Muscle of back (tissue), 11 donors: ENCODE results near the gene EIF4E1B. TPM values are rescaled to one million over a fixed set of nuclear protein-coding genes. Genes with fewer than 3 reads are reported as not detected.

Experiments used
- DNase-seq, 3 donors: peaks; one replicate each; pipeline versions ENCODE4 v3.0.0 to v3.0.0-alpha.2; 2013
- polyA plus RNA-seq, 10 donors: library from polyadenylated mRNA; unstranded; fragments of 120-200 nt; gene quantifications; one replicate each; pipeline ENCODE4 v1.2.1, GENCODE V29; 2013; ENCODE audit not compliant: insufficient read length in 10 of 10

The EIF4E1B gene
- polyA plus RNA-seq, 10 donors, result 0.05 to 0.17 TPM; not detected in 8

- no peak for DNase-seq
These were observed 60.4 kb downstream of the EIF4E1B start for GRCh38 chr5:176690911-176691310.

- DNase-seq, result no peak
These were observed 61.0 kb downstream of the EIF4E1B start for GRCh38 chr5:176691524-176691923.

DNA sequence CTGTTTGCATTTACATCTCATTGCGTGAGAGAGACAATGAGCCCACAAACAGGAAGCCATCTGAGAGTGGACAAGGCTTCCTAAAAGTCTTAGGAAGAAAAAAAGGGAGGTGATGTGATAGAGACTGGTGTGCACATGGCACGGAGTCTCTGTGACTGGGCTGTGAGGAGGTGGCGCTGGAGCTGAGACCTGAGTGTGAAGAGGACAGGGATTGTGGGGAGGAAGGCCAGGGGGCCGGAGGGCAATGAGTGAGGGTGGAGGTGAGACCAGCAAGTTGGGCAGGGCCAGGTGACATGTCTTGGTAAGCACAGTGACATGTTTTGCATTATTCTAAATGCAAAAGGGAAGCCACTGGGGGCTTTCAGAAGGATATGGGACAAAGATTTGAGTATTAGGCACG, 61.9 kb downstream of the EIF4E1B start:
- DNase-seq, result no peak

DNA sequence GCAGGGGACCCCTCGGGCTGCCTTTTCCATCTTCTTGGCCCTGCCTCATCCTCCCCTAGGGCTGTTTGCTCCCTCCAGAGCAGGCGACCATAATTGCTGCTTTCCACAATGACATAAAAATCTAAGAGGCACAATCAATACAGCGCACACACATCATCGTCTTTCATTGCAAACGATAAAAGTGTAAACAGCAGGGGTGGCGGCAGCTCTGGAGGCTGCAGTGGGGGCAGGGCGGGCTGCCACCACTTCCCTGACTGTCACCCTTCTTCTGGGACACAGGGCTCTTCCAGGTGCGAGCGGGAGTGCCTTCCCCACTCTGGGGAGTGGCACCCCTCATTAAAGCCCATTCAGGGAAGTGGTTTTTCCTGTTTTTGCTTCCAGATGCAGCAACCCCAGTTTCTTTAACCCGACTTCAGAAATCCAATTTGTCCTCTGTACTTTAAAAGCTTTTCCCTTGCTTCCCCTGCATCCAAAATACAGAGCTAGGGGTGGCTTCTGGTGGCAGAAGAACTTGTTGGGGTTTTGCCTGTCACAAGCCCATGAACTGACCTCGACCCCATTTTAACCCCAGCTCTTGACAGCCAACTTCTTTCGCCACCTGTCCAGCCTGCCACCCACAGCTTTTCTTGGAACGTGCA, 62.5 kb downstream of the EIF4E1B start:
- DNase-seq, result no peak

DNA sequence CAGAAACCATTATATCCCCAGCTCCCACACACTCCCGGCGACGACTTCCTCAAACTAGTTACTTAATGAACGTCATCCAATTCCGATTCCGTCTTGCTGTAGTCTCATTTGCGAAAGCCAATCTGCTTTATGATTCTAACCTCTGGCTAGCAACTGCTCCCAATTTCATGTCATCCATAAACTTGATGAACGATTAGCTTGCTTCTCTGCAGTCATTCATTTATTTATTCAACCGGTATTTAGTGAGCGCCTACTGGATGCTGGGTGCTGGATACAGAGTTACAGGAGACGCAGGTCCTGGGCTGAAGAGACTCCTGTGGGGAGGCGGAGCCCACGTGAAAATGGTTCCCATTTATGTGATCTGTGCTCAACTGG, 63.0 kb downstream of the EIF4E1B start:
- DNase-seq, result no peak

DNA sequence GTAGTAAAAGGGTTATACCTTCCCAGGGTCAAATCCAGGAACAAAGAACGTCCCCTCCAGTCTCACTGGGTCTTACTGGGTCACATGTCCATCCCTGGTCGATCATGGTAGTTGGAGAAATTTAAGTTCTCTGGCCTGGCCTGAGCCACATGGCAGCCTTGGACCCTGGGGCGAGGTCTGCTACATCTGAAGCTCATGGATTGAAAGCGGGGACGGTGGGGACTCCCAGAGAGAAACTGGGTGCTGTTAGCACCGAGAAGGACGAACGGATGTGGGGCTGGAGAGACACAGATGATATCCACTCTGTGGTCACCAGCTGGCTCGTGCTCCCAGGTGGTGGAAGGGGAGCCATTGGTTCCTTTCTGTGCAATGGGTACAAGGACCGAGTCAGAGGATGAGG, 63.7 kb downstream of the EIF4E1B start:
- DNase-seq, result no peak

DNA sequence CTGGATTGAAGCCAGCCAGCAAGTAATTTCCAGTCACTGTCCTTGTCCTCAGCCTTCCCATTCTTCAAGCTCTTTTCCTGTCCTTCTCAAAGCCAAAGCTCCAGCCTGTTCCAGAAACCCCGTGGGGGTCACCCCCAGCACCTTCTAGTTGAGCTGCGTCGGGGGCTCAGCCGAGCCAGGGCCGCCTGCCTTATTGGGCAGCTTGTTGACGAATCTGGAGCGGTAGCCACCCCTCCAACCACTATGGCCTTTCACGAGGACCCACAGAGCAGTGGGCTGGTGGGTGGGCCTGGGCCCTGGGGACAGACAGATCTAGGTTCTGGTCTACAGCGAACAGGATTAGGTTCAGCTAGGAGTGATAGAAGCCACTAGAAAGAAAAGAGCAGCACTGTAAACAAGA, 64.2 kb downstream of the EIF4E1B start:
- DNase-seq, result no peak

DNA sequence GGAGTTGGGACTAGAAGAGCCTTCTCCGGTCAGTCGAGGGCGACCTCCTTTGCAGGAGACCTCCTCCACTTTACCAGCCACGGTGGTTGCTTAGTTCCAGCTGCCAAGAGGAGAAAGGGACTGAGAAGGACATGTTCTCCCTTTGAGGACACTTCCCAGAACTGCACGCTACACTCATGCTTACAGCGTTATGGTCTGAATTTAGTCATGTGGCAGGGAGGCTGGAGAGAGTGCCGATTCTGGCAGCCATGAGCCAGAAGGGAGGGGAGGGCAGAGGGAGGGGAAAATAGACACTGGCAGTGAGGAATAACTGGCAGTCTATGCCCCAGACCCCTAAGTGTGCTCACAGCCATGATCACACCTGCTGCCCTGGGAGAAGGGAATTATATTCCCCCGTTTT, 64.6 kb downstream of the EIF4E1B start:
- no peak for DNase-seq

Other genes with a start within 250 kb of the EIF4E1B start
- gene NOP16, start 242.1 kb upstream of the EIF4E1B start, polyA plus RNA-seq, result 10 to 100 TPM; 21.6 to 34.0 (median 28.2) TPM
- gene HIGD2A, start 241.9 kb upstream of the EIF4E1B start, polyA plus RNA-seq, result 100 to 1,000 TPM; 129 to 183 (median 157) TPM
- 10 to 100 TPM; 42.0 to 67.1 (median 50.2) TPM for gene CLTB, start 214.1 kb upstream of the EIF4E1B start, polyA plus RNA-seq
- 10 to 100 TPM; 22.9 to 33.3 (median 27.4) TPM for gene FAF2, start 182.3 kb upstream of the EIF4E1B start, polyA plus RNA-seq
- gene RNF44, start 93.3 kb upstream of the EIF4E1B start, polyA plus RNA-seq, result 10 to 100 TPM; 22.0 to 48.4 (median 27.0) TPM
- gene CDHR2, start 81.3 kb upstream of the EIF4E1B start, polyA plus RNA-seq, result under 1 TPM in 8 of 10 donors, not detected in 2; 0.27 to 0.88 (median 0.49) TPM
- gene GPRIN1, start 20.5 kb upstream of the EIF4E1B start, polyA plus RNA-seq, result 1 to 10 TPM in 3 of 10 donors, under 1 TPM in 7; 0.38 to 4.1 (median 0.63) TPM
- under 1 TPM in 1 of 10 donors, not detected in 9; 0.15 TPM for gene SNCB, start 141 bp upstream of the EIF4E1B start, polyA plus RNA-seq
- 10 to 100 TPM; 23.7 to 34.3 (median 27.7) TPM for gene TSPAN17, start 16.8 kb downstream of the EIF4E1B start, polyA plus RNA-seq
- gene UNC5A, start 179.9 kb downstream of the EIF4E1B start, polyA plus RNA-seq, result 1 to 10 TPM in 8 of 10 donors, under 1 TPM in 2; 0.84 to 2.0 (median 1.3) TPM